GM12878 (cell line): ENCODE measurements around the gene POU6F2.

ENCODE experiments used
- EP300 ChIP-seq, 2 experiments: fragments of 150-350 bp in 1 of 2; IDR thresholded peaks; 2 replicates each; pipeline ENCODE4 v1.6.1; 2011 to 2012; ENCODE audit warnings: low read depth in 2 of 2, low read length in 2 of 2, borderline replicate concordance in 1 of 2, improper control_type of control experiment in 1 of 2, inconsistent platforms in 1 of 2; ENCODE audit not compliant: control insufficient read depth in 1 of 2
- RAD21 ChIP-seq: IDR thresholded peaks from 2 replicates; pipeline ENCODE4 v1.6.1; 2011; ENCODE audit warnings: mild to moderate bottlenecking, low read depth, low read length, moderate library complexity; ENCODE audit not compliant: insufficient read depth
- RB1 ChIP-seq: fragments of 450-650 bp; formaldehyde crosslinking; IDR thresholded peaks from 2 replicates; pipeline ENCODE4 v1.6.1; 2017; ENCODE audit warnings: mild to moderate bottlenecking, borderline replicate concordance
- SP1 ChIP-seq: IDR thresholded peaks from one replicate; pipeline ENCODE4 v1.6.1; 2011; ENCODE audit warnings: low read depth, low read length
- TF ChIP-seq, protein P1 (sequence below), 3 experiments: IDR thresholded peaks in 2 of 3; conservative IDR thresholded peaks in 1 of 3; 2 replicates each; pipeline ENCODE4 v1.5.1; 2011; ENCODE audit warnings: low read depth in 3 of 3, low read length in 3 of 3, mild to moderate bottlenecking in 3 of 3, control low read depth in 2 of 3, moderate library complexity in 2 of 3, inconsistent platforms in 1 of 3, mixed read lengths in 1 of 3; ENCODE audit not compliant: control insufficient read depth in 2 of 3, insufficient read depth in 1 of 3; ENCODE audit errors: extremely low read depth in 1 of 3

DNA sequence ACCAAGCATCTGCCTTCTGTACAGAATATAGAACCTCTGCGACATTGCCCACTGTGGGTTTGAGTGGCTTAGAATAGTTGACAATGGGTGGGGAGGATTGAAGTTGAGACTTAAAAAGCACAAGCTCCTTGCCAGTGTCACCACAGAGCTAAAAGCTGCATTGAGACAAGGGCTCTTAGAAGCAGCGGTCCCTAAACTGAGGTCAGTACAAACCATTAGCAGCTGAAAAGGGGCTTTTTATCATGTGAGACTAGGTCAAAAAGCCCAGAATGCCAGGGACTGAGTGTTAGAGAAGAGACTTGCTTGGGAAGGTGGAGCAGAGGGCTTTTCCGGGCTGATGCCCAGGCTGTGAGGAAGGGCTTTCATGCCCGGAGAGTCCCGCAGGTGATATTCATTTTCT, 91.3 kb downstream of the POU6F2 start:
- no peak for TF ChIP-seq RB1
- TF ChIP-seq, protein P1, sequence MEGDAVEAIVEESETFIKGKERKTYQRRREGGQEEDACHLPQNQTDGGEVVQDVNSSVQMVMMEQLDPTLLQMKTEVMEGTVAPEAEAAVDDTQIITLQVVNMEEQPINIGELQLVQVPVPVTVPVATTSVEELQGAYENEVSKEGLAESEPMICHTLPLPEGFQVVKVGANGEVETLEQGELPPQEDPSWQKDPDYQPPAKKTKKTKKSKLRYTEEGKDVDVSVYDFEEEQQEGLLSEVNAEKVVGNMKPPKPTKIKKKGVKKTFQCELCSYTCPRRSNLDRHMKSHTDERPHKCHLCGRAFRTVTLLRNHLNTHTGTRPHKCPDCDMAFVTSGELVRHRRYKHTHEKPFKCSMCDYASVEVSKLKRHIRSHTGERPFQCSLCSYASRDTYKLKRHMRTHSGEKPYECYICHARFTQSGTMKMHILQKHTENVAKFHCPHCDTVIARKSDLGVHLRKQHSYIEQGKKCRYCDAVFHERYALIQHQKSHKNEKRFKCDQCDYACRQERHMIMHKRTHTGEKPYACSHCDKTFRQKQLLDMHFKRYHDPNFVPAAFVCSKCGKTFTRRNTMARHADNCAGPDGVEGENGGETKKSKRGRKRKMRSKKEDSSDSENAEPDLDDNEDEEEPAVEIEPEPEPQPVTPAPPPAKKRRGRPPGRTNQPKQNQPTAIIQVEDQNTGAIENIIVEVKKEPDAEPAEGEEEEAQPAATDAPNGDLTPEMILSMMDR (IDR thresholded peaks at IDR 0.05 in 2 of 3, conservative IDR thresholded peaks at IDR 0.05 in 1 of 3; ENCODE audit: control insufficient read depth in 2 of 3, extremely low read depth in 1 of 3, insufficient read depth in 1 of 3, low read depth in 3 of 3, low read length in 3 of 3) = no peak
- TF ChIP-seq RAD21 = no peak
- no peak for TF ChIP-seq EP300 (IDR thresholded peaks at IDR 0.05; ENCODE audit: borderline replicate concordance in 1 of 2, control insufficient read depth in 1 of 2, low read depth in 2 of 2, low read length in 2 of 2)
- no peak for TF ChIP-seq SP1
